WTC11 (cell line): ENCODE measurements around the gene CTDSPL. TPM values are rescaled to one million over a fixed set of nuclear protein-coding genes. Genes with fewer than 3 reads are reported as not detected.

Source experiments
- ATAC-seq: fragments of 200-7000 bp; cut with Tn5 transposase; 2 replicates; pipeline ENCODE4 v1.10.0; 2021; ENCODE audit warnings: mild to moderate bottlenecking, moderate library complexity
- CTCF ChIA-PET: fragments of 300-600 bp; sonication (Branson Sonifier 250); formaldehyde crosslinking; loops from one replicate; lab custom pipeline; 2021; ENCODE audit warnings: antibody characterized with exemption; lab: Charles Lee
- POLR2A ChIA-PET: fragments of 350-600 bp; sonication (Branson Sonifier 250); formaldehyde crosslinking; loops from one replicate; lab custom pipeline; 2021; ENCODE audit warnings: antibody characterized with exemption; lab: Charles Lee
- DNase-seq: peaks from one replicate; pipeline ENCODE4 v3.0.0; 2021; ENCODE audit warnings: low spot score
- H3K27ac Mint-ChIP-seq: 2 replicates; pipeline ENCODE4 v1.8.0; 2021; ENCODE audit warnings: mixed read lengths
- H3K27me3 Mint-ChIP-seq: 2 replicates; pipeline ENCODE4 v1.8.0; 2021; ENCODE audit warnings: low read depth, mild to moderate bottlenecking, moderate library complexity, mixed read lengths
- H3K36me3 Mint-ChIP-seq: 2 replicates; pipeline ENCODE4 v1.8.0; 2021; ENCODE audit warnings: mixed read lengths
- H3K4me1 Mint-ChIP-seq: 2 replicates; pipeline ENCODE4 v1.8.0; 2022; ENCODE audit warnings: mixed read lengths
- H3K4me3 Mint-ChIP-seq: 2 replicates; pipeline ENCODE4 v1.8.0; 2021; ENCODE audit warnings: mild to moderate bottlenecking, moderate library complexity, mixed read lengths
- H3K9me3 Mint-ChIP-seq: 2 replicates; pipeline ENCODE4 v1.8.0; 2021; ENCODE audit warnings: mixed read lengths
- ATF1 ChIP-seq: sonication (generic); formaldehyde crosslinking; IDR thresholded peaks from 2 replicates; pipeline ENCODE4 v1.8.1; 2023; ENCODE audit warnings: mild to moderate bottlenecking, moderate library complexity, missing genetic modification reagents
- CBFB ChIP-seq: sonication (generic); formaldehyde crosslinking; IDR thresholded peaks from 2 replicates; pipeline ENCODE4 v1.8.1; 2022; ENCODE audit warnings: mild to moderate bottlenecking, low read depth, missing genetic modification reagents
- CDX4 ChIP-seq: fragments of 250-450 bp; sonication (Bioruptor Pico); IDR thresholded peaks from 2 replicates; pipeline ENCODE4 v1.9.0; 2021; ENCODE audit warnings: moderate library complexity, mild to moderate bottlenecking, inconsistent platforms, borderline replicate concordance
- CREB1 ChIP-seq: sonication (generic); formaldehyde crosslinking; IDR thresholded peaks from 2 replicates; pipeline ENCODE4 v1.8.0; 2023; ENCODE audit warnings: mild to moderate bottlenecking, missing genetic modification reagents
- CTCF ChIP-seq: fragments of 200-600 bp; IDR thresholded peaks from 2 replicates; pipeline ENCODE4 v1.8.0; 2022; ENCODE audit warnings: antibody characterized with exemption
- E2F1 ChIP-seq: sonication (generic); formaldehyde crosslinking; IDR thresholded peaks from 2 replicates; pipeline ENCODE4 v1.8.0; 2022; ENCODE audit warnings: mild to moderate bottlenecking, missing genetic modification reagents
- E2F5 ChIP-seq: sonication (generic); formaldehyde crosslinking; IDR thresholded peaks from 2 replicates; pipeline ENCODE4 v1.8.1; 2022; ENCODE audit warnings: mild to moderate bottlenecking, moderate library complexity, missing genetic modification reagents
- EMX1 ChIP-seq: fragments of 250-450 bp; sonication (Bioruptor Pico); IDR thresholded peaks from 2 replicates; pipeline ENCODE4 v1.8.0; 2021; ENCODE audit warnings: mild to moderate bottlenecking
- ERG ChIP-seq: fragments of 250-450 bp; sonication (Bioruptor Pico); IDR thresholded peaks from 2 replicates; pipeline ENCODE4 v1.8.0; 2021; ENCODE audit warnings: mild to moderate bottlenecking
- FOXK1 ChIP-seq: sonication (generic); formaldehyde crosslinking; IDR thresholded peaks from 2 replicates; pipeline ENCODE4 v1.8.0; 2022; ENCODE audit warnings: mild to moderate bottlenecking, moderate library complexity, missing genetic modification reagents
- FOXP1 ChIP-seq: sonication (generic); formaldehyde crosslinking; IDR thresholded peaks from 2 replicates; pipeline ENCODE4 v1.8.0; 2022; ENCODE audit warnings: missing genetic modification reagents, mild to moderate bottlenecking, moderate library complexity, borderline replicate concordance
- FOXP4 ChIP-seq: sonication (generic); formaldehyde crosslinking; IDR thresholded peaks from 2 replicates; pipeline ENCODE4 v1.8.0; 2022; ENCODE audit warnings: mild to moderate bottlenecking, missing genetic modification reagents
- IRF2 ChIP-seq: sonication (generic); formaldehyde crosslinking; IDR thresholded peaks from 2 replicates; pipeline ENCODE4 v1.8.0; 2022; ENCODE audit warnings: low read depth, missing genetic modification reagents, borderline replicate concordance
- JUN ChIP-seq: sonication (generic); formaldehyde crosslinking; IDR thresholded peaks from 2 replicates; pipeline ENCODE4 v1.8.0; 2023; ENCODE audit warnings: mild to moderate bottlenecking, missing genetic modification reagents
- NR2C2 ChIP-seq: sonication (generic); formaldehyde crosslinking; IDR thresholded peaks from 2 replicates; pipeline ENCODE4 v1.8.0; 2022; ENCODE audit warnings: mild to moderate bottlenecking, missing genetic modification reagents
- RORB ChIP-seq: fragments of 250-450 bp; sonication (Bioruptor Pico); IDR thresholded peaks from 2 replicates; pipeline ENCODE4 v1.9.0; 2021; ENCODE audit warnings: mild to moderate bottlenecking
- SMAD3 ChIP-seq: sonication (generic); formaldehyde crosslinking; IDR thresholded peaks from 2 replicates; pipeline ENCODE4 v1.8.0; 2022; ENCODE audit warnings: missing genetic modification reagents, mild to moderate bottlenecking, borderline replicate concordance
- TCF7 ChIP-seq: sonication (generic); formaldehyde crosslinking; IDR thresholded peaks from 2 replicates; pipeline ENCODE4 v1.8.0; 2022; ENCODE audit warnings: mild to moderate bottlenecking, low read depth, missing genetic modification reagents, moderate library complexity
- ZNF219 ChIP-seq: sonication (generic); formaldehyde crosslinking; IDR thresholded peaks from 2 replicates; pipeline ENCODE4 v1.8.0; 2023; ENCODE audit warnings: missing genetic modification reagents, mild to moderate bottlenecking, borderline replicate concordance
- total RNA-seq: library from RNA; stranded (reverse); gene quantifications from 3 replicates; pipeline ENCODE4 v1.2.3, GENCODE V29; 2021

Gene CTDSPL
- total RNA-seq, 1 experiment from 2014 or later = 41.2 TPM

GRCh38 chr3:37994639-37994972 lies 132.9 kb downstream of the CTDSPL start:
- Mint-ChIP-seq H3K9me3 (no peaks in the 10 kb centered on the region), H3K4me1 (peaks cover 33% of the 10 kb centered on the region), H3K27me3 (peaks cover 29% of the 10 kb centered on the region), H3K4me3 (peak overlapping the region; percentile 85), H3K36me3 (peaks cover 2% of the 10 kb centered on the region; the same call in 1 of the 2 replicates), H3K27ac (no peak overlapping the region)
- no peak for TF ChIP-seq CDX4
- TF ChIP-seq CBFB = no peak
- TF ChIP-seq NR2C2 (CRISPR knock-in tag) = no peak
- no peak for TF ChIP-seq FOXP4 (CRISPR knock-in tag)
- no peak for TF ChIP-seq E2F5 (CRISPR knock-in tag)
- TF ChIP-seq E2F1 = no peak
- no peak for TF ChIP-seq EMX1 (CRISPR knock-in tag)
- TF ChIP-seq ATF1 (CRISPR knock-in tag) = no peak
- TF ChIP-seq CREB1 = no peak
- TF ChIP-seq SMAD3 (CRISPR knock-in tag) = no peak
- no peak for TF ChIP-seq RORB
- ATAC-seq = no peak
- no peak for DNase-seq
- ChIA-PET POLR2A (interaction anchor here (0.5 to 0.7 kb wide), 2 partner anchors 9 to 284 kb away, joined by 3 to 10 read pairs; no protein-coding TSS in a partner anchor), CTCF (interaction anchor here (0.8 to 1.0 kb wide), 3 partner anchors 9 to 137 kb away, joined by 3 to 12 read pairs (median 4); no protein-coding TSS in a partner anchor)

GRCh38 chr3:37995652-37996641 lies 134.3 kb downstream of the CTDSPL start:
- H3K4me3 Mint-ChIP-seq = no peak overlapping the region; the same call in 1 of the 2 replicates
- TF ChIP-seq CBFB (no peak), TCF7 (CRISPR knock-in tag) (no peak)
- peaks cover 29% of the 10 kb centered on the region for H3K27me3 Mint-ChIP-seq
- H3K27ac Mint-ChIP-seq = no peak overlapping the region
- DNase-seq (peak; percentile 5), ATAC-seq (no peak)
- ChIA-PET POLR2A (interaction anchor here (1.0 kb wide), 1 partner anchor 22 kb away, joined by 3 read pairs; no protein-coding TSS in a partner anchor), CTCF (interaction anchor here (0.7 to 1.9 kb wide), 30 partner anchors 10 to 655 kb away, joined by 3 to 39 read pairs (median 4); partner anchors contain the start of genes DLEC1, OXSR1 and PLCD1)
- H3K9me3 Mint-ChIP-seq = no peaks in the 10 kb centered on the region
- peaks cover 27% of the 10 kb centered on the region for H3K4me1 Mint-ChIP-seq
- peaks cover 2% of the 10 kb centered on the region; the same call in 1 of the 2 replicates for H3K36me3 Mint-ChIP-seq

- no peak overlapping the region for H3K27ac Mint-ChIP-seq
- H3K27me3 Mint-ChIP-seq = peaks cover 29% of the 10 kb centered on the region
- peaks cover 2% of the 10 kb centered on the region; the same call in 1 of the 2 replicates for H3K36me3 Mint-ChIP-seq
- no peak overlapping the region for H3K4me3 Mint-ChIP-seq
- H3K4me1 Mint-ChIP-seq = peaks cover 26% of the 10 kb centered on the region
- ChIA-PET CTCF (interaction anchor here (0.6 to 1.9 kb wide), 44 partner anchors 10 to 654 kb away, joined by 3 to 39 read pairs (median 3); partner anchors contain the start of genes ACAA1, ACVR2B, DLEC1 and OXSR1), POLR2A (interaction anchor here (1.0 kb wide), 1 partner anchor 23 kb away, joined by 3 read pairs; no protein-coding TSS in a partner anchor)
- H3K9me3 Mint-ChIP-seq = no peaks in the 10 kb centered on the region
- ATAC-seq (peak; percentile 26), DNase-seq (peak; percentile 88)
- TF ChIP-seq JUN = no peak
- peak; percentile 97 for TF ChIP-seq CTCF
- TF ChIP-seq ZNF219 (CRISPR knock-in tag) = no peak
- TF ChIP-seq FOXK1 = no peak
- no peak for TF ChIP-seq FOXP1 (CRISPR knock-in tag)
- no peak for TF ChIP-seq ERG
- TF ChIP-seq IRF2 (CRISPR knock-in tag) = no peak
Measured at GRCh38 chr3:37996785-37997301, 135.2 kb downstream of the CTDSPL start.
